Body of pancreas (tissue), 4 donors: ENCODE data around the gene RASGEF1C. TPM values are rescaled to one million over a fixed set of nuclear protein-coding genes. Genes with fewer than 3 reads are reported as not detected.

Source experiments
- ATAC-seq: fragments of 150-250 bp; one replicate; pipeline ENCODE4 v1.9.1; 2016
- DNase-seq, 4 donors: peaks; one replicate each; pipeline ENCODE4 v3.0.0-alpha.2; 2019
- H3K27ac ChIP-seq, 4 donors: fragments of 200-600 bp; sonication (generic); 1 replicate in 3 of 4; 2 replicates in 1 of 4; pipeline versions ENCODE4 v1.5.1 to v1.6.1; 2016 to 2019; ENCODE audit warnings: mild to moderate bottlenecking in 1 of 4, mixed read lengths in 1 of 4, moderate library complexity in 1 of 4
- H3K27me3 ChIP-seq, 2 donors: fragments of 200-600 bp; sonication (generic); one replicate each; pipeline ENCODE4 v1.6.0; 2016; ENCODE audit warnings: mild to moderate bottlenecking in 1 of 2
- H3K36me3 ChIP-seq, 2 donors: fragments of 200-600 bp; sonication (generic); replicated peaks in 1 of 2; 2 replicates each; pipeline ENCODE4 v1.5.1; 2016; ENCODE audit warnings: low read depth in 2 of 2; ENCODE audit not compliant: insufficient read depth in 1 of 2
- H3K4me1 ChIP-seq: fragments of 200-600 bp; sonication (generic); one replicate; pipeline ENCODE4 v1.6.0; 2016
- H3K4me3 ChIP-seq, 2 donors: fragments of 200-600 bp; sonication (generic); 1 replicate in 1 of 2; 2 replicates in 1 of 2; pipeline ENCODE4 v1.5.1; 2016 to 2019
- H3K9me3 ChIP-seq, 3 donors: fragments of 200-600 bp; sonication (generic); 1 replicate in 2 of 3; 2 replicates in 1 of 3; pipeline ENCODE4 v1.5.1; 2016
- POLR2A ChIP-seq, 3 donors: fragments of 450-650 bp; IDR thresholded peaks; one replicate each; pipeline ENCODE4 v1.6.1; 2016; ENCODE audit warnings: antibody characterized with exemption in 3 of 3, mild to moderate bottlenecking in 2 of 3
- WGBS, 2 donors: methylation state at CpG; one replicate each; pipeline ENCODE4 v1.1.5; 2017; 5-methylcytosine and 5-hydroxymethylcytosine counted together
- intact Hi-C: fragments of 100-400 bp; cut with DNase I; formaldehyde crosslinking; loops from one replicate; pipeline ENCODE4 v1.15.1; 2023
- total RNA-seq, 2 donors: library from RNA; depleted of rRNA; stranded (reverse); fragments of >200 nt; gene quantifications; one replicate each; pipeline ENCODE4 v1.1.0, GENCODE V29; 2016
- TF ChIP-seq, protein P1 (sequence below), 7 experiments: fragments of 450-650 bp in 4 of 7; fragments of 200-600 bp in 3 of 7; sonication (generic) in 3 of 7; IDR thresholded peaks; one replicate each; pipeline ENCODE4 v1.5.1; 2016 to 2019; ENCODE audit warnings: antibody characterized with exemption in 7 of 7

Gene RASGEF1C
- total RNA-seq, 2 donors from 2014 or later, result not detected

DNA sequence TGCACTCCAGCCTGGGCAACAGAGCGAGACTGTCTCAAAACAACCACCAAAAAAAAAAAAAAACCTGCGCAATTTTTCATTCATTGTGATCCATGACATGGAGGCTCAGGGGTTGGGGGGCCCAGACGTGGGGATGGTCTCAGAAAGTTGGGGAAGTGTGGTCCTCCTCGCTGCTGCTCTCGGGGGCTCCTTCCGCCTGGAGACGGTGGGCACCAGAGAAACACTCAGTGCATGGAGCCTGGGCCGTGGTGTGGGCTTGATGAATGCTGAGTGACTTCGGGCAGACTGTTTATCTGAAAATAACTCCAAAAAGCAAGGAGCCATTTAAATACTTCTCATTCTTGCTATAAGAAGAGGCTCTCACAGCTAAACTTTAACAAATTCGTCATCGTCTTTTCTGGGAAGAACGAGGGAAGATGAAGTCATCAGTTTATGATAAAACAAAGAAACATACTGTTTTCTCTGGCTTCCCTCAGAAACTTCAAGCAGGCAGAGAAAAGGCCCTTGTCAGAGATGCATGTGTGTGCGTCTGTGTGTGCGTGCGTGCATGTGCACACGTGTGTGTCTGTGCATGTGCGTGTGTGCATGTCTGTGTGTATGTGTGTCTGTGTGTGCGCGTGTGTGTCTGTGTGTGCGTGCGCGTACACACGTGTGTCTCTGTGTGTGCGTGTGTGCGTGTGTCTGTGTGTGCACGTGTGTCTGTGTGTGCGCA is 35.0 kb downstream of the RASGEF1C start:
- Histone ChIP-seq H3K27me3 (no peaks in the 10 kb centered on the region), H3K4me1 (peaks cover 3% of the 10 kb centered on the region), H3K27ac (no peak overlapping the region), H3K9me3 (no peaks in the 10 kb centered on the region), H3K4me3 (no peak overlapping the region), H3K36me3 (no peaks in the 10 kb centered on the region)
- DNase-seq (no peak), ATAC-seq (no peak)
- TF ChIP-seq, protein P1, sequence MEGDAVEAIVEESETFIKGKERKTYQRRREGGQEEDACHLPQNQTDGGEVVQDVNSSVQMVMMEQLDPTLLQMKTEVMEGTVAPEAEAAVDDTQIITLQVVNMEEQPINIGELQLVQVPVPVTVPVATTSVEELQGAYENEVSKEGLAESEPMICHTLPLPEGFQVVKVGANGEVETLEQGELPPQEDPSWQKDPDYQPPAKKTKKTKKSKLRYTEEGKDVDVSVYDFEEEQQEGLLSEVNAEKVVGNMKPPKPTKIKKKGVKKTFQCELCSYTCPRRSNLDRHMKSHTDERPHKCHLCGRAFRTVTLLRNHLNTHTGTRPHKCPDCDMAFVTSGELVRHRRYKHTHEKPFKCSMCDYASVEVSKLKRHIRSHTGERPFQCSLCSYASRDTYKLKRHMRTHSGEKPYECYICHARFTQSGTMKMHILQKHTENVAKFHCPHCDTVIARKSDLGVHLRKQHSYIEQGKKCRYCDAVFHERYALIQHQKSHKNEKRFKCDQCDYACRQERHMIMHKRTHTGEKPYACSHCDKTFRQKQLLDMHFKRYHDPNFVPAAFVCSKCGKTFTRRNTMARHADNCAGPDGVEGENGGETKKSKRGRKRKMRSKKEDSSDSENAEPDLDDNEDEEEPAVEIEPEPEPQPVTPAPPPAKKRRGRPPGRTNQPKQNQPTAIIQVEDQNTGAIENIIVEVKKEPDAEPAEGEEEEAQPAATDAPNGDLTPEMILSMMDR (IDR thresholded peaks at IDR 0.05), result no peak
- no peak for TF ChIP-seq POLR2A (IDR thresholded peaks at IDR 0.05)
- WGBS, 2 donors, result 72 to 75% methylated on average over 27 of the region's 27 CpGs
- intact Hi-C loops, result no loop called here

DNA sequence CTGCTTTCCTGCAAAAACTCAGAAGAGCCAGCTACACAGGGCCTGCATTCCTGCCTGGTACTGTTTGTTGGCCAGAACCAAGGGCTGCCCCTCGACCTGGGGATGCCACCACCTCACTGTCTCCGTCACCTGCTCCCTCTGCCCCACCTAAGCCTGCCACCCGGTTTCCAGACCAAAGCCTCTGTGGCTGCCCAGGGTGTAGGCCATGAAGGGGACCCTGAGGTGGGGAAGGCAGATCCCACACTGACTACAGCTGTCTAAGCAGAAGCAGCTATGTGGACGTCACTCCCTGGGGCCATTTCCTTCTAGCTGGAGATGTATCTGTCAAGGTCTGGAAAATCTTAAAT is 35.8 kb downstream of the RASGEF1C start:
- H3K27ac ChIP-seq, result no peak overlapping the region

DNA sequence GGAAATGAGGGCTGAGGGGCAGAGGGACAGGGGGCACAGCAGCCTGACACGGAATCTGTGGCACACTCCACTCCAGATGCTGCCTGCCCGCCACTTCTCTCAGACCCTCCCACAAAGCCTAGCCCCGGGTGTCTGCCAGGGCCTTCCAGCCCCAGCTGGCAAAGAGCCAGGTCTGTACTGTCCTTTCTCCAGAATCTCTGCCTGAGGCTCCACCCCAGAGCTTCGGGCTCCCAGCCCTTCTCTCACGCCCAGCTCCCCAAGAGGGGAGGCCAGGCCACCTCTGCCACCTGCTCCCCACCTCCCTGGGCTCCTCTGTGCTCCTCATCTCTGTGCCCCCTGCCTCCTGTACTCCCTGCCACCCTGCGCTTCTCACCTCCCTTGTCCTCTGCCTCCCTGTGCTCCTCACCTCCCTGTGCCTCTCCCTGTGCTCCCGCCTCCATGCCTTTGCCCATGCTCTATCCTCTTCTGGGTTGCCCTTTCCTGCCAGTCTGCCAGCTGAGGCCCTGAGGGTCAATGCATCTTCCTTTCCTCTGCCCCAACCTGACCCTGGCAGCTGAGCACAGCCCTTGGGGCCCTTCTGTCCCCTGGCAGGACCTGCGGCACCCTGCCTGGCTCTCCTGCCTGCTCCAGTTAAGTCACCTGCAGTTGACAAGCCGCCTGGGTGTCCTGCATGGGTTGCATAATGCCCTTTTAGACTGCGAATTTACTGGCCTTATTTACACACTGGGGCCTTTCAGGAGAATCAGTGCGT is 36.4 kb downstream of the RASGEF1C start:
- 79 to 82% methylated on average over 9 to 11 of the region's 11 CpGs for WGBS, 2 donors
- H3K9me3 ChIP-seq, result no peaks in the 10 kb centered on the region
- H3K27ac ChIP-seq, result no peak overlapping the region
- peaks cover 3% of the 10 kb centered on the region for H3K4me1 ChIP-seq
- H3K4me3 ChIP-seq, result no peak overlapping the region
- no peaks in the 10 kb centered on the region for H3K27me3 ChIP-seq
- no peaks in the 10 kb centered on the region for H3K36me3 ChIP-seq
- TF ChIP-seq POLR2A (IDR thresholded peaks at IDR 0.05), result no peak
- TF ChIP-seq, protein P1 (IDR thresholded peaks at IDR 0.05), result no peak
- intact Hi-C loops, result no loop called here
- DNase-seq (peak in 2 of 4 donors; percentile 25 to 27), ATAC-seq (no peak)

More for the DNA sequence above, 35.8 kb downstream of the RASGEF1C start:
- intact Hi-C loops, result no loop called here
- H3K36me3 ChIP-seq, result no peaks in the 10 kb centered on the region
- 72 to 74% methylated on average over 4 of the region's 4 CpGs for WGBS, 2 donors
- no peaks in the 10 kb centered on the region for H3K9me3 ChIP-seq
- H3K4me1 ChIP-seq, result peaks cover 3% of the 10 kb centered on the region
- H3K27me3 ChIP-seq, result no peaks in the 10 kb centered on the region
- DNase-seq (no peak), ATAC-seq (no peak)
- no peak overlapping the region for H3K4me3 ChIP-seq
- no peak for TF ChIP-seq POLR2A (IDR thresholded peaks at IDR 0.05)
- TF ChIP-seq, protein P1 (IDR thresholded peaks at IDR 0.05), result no peak

DNA sequence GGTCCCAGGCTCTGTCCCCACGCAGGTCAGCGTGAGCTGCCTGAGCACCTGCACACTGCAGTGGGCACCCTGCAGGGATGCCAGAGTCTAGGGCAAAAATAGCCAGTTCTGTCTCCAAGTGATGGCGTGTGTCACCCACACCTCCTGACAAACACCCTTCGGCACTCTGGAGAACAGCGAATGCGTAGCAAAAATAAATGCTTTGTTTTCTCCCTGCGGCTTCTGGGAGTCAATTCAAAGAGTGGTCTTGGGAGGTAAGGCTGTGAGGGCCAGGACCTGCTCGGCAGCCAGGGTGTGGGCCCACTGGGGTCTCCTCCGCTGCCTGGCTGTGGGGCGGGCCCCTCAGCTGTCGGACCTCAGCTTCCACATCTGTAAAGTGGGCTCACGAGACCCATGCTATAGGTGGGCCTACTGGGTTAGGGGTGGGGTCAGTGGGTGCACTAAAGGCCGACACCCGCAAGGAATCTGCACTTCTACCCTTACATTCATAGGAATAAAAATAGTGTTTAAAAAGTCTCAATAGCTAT is 37.4 kb downstream of the RASGEF1C start:
- 87 to 93% methylated on average over 12 to 14 of the region's 14 CpGs for WGBS, 2 donors
- TF ChIP-seq, protein P1 (IDR thresholded peaks at IDR 0.05), result no peak
- TF ChIP-seq POLR2A (IDR thresholded peaks at IDR 0.05), result no peak
- intact Hi-C loops, result no loop called here
- no peak for ATAC-seq
- no peaks in the 10 kb centered on the region for H3K36me3 ChIP-seq
- no peak overlapping the region for H3K4me3 ChIP-seq
- no peaks in the 10 kb centered on the region for H3K27me3 ChIP-seq
- H3K27ac ChIP-seq, result no peak overlapping the region
- H3K9me3 ChIP-seq, result no peaks in the 10 kb centered on the region
- H3K4me1 ChIP-seq, result no peaks in the 10 kb centered on the region
- DNase-seq, result no peak
